ENCODE data around the gene USP38.
A peak's percentile ranks its signal among the peaks of the same experiment; 100 is the strongest.
"Not testable (repeated sequence)": the region's sequence is repeated elsewhere in the genome, so short reads cannot be mapped to it uniquely, and the experiment has no call there.

Gene USP38

DNA sequence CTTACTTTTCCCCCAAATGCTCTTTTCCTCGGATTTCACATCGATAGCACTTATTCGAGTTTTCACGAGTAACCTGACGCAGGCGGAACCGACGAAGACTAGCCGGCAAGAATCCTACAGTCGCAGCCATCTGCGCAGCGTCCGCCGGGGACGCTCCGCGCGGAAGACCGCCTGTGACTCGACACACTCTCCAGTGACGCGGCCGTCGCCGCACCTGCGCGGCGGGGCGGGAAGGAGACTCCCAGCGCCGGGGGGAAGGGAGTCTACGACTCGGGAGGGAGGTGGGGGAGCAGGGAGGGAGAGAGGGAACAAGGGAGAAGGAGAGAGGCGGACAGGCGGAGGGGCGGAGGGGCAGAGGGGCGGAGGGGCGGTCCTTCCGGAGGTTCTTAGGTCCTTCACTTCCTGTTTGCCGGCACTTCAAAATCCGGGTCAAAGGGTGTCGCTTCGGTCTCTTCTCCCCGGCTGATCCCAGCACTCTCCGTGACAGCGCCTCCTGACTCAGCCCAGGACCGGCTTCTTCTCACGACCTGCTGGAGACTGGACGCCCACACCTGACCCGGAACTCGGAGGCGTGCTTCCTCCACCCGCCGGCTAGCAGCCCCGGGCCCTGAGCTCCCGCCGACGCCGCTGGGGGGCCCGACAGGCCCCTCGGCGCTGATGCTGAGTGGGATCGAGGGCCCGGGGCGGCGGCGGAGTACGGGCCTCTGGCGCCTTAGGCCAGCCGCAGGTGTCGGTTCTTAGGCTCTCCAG is at the start of gene USP38:
TSS of gene USP38 (plus strand) at position 415 of the 750 bp plus-strand sequence. CDS start 534 bp downstream, outside the sequence.
- peak; percentile 89 for DNase-seq

GRCh38 chr4:143135358-143135757 is 49.4 kb upstream of the USP38 start:
- DNase-seq = no peak

GRCh38 chr4:143140696-143141095 is 44.0 kb upstream of the USP38 start:
- DNase-seq = no peak

DNA sequence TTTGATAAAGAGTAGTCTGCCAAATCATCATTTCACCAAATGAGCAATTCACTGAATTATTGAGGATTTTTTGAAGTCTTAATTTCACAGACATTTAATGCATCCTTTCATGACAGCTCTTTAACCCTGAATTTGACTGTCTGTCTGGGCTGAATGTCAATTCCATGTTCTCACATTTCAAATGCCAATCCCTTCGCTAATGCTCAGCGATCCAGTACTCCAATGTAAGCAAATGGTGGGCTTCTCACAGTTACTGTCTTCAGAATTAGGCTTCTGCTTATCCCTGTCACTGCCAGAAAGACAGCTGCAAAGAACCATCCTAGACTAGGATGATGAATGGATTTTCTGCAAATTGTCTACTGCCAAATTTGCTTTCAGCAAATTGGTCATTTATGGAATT is 36.2 kb upstream of the USP38 start:
- DNase-seq = no peak

DNA sequence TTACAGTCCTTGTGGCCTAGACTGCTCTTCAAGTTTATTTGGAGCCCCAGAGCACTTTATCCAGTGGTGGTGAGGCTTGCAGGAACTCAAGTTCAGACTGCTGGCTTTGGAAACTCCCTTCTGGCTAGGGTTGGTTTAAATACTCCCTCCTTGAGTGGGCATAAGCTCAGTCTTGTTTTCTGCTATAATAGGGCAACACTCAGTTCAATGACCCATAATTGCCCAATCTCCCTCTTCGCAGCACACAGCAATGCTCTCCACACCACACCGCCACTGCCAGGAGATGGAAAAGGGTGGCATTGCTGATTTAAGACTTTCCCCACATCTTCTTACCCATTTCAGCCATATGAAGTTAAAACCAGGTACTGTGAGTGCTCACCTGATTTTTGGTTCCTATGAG is 27.9 kb upstream of the USP38 start:
- no peak for DNase-seq

DNA sequence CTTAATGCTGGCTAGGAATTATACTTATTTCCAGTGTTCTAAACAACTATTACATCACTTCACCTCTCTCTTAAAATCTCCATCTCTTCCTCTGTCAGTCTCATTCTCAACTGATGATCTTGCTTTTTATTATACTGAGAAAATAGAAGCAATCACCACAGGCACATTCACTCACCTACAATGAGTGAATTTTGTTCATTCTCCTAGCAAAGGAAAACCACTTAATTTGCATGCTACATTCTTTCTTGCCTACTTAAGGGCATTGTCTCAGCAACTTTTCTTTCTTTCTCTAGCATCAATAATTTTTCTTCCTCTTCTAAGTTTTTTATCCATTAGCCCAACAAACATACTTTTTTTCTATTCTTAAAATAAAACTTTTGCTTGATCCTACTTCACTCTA is 21.1 kb upstream of the USP38 start:
- DNase-seq = no peak

DNA sequence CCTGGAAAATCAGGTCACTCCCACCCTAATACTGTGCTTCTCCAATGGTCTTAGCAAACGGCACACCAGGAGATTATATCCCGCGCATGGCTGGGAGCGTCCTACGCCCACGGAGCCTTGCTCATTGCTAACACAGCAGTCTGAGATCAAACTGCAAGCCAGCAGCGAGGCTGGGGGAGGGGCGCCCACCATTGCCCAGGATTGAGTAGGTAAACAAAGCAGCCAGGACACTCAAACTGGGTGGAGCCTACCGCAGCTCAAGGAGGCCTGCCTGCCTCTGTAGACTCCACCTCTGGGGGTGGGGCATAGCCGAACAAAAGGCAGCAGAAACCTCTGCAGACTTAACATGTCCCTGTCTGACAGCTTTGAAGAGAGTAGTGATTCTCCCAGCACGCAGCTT is 18.0 kb upstream of the USP38 start:
- DNase-seq = not testable (repeated sequence)

DNA sequence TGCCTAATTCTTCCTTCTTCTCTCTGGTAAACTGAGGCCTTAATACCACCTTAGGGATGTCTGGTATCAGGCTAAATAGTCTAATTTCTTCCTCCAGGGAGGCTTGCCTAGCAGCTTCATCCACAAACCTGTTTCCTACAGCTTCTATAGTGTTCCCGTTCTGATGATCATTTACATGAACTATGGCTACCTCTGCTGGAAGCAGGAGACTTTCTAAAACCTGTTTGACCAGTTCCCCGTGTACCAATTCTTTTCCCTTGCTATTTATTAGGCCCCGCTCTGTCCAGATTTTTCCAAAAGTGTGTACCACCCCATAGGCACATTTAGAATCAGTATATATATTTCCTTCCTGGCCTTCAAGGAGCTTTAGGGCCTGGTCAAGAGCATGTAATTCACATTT is 5.8 kb upstream of the USP38 start:
- DNase-seq = no peak

DNA sequence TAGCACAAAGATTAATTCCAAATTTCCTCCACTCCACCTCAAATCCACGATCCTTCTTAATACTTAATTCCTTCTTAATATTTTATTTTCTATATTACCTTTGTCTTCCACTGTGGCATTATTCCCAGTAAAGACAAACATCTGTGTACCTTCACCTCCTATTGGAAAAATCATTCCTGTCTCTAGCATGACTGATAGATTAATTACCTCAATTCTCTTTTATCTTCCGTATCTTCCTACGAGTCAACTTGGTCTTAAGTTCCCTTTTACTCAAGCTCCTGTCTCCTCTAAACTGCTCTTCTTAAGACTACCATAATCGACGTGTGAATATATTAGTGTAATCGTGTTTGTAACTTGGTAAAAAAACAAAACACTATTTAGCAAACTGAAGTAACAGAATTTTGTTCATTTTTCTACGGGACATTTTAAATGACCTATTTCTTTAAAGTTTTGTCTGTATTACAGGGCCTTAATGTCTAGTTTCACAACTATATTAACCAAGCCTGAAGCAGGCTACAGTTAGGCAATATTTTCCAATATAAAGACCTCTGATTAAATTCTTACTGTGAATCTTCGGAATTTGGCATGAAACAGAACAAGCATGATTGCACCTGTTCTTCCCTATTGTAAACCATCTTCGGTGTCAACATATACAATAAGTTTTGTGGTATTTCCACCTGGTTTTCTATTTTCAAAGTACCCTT is 1.1 kb upstream of the USP38 start:
- DNase-seq = no peak

- DNase-seq = peak; percentile 56
Measured at GRCh38 chr4:143184217-143184502, 557 bp upstream of the USP38 start.

DNA sequence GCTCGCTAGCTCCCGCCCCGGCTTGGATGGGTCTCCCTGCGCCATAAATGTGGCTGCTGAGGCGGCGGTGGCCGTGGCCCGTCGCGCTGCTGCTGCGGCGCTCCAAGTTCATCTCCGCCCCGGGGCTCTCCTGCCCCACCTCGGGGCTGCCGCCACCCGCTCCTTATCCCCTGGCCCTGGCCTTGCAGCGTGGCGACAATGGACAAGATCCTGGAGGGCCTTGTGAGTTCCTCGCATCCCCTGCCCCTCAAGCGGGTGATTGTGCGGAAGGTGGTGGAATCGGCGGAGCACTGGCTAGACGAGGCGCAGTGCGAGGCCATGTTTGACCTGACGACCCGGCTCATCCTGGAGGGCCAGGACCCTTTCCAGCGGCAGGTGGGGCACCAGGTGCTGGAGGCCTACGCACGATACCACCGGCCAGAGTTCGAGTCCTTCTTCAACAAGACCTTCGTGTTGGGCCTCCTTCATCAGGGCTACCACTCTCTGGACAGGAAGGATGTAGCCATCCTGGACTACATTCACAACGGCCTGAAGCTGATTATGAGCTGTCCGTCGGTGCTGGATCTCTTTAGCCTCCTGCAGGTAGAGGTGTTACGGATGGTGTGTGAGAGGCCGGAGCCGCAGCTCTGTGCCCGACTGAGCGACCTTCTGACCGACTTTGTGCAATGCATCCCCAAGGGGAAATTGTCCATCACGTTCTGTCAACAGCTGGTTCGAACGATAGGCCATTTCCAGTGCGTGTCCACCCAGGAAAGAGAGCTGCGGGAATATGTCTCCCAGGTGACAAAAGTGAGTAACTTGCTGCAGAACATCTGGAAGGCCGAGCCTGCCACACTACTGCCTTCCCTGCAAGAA is 763 bp downstream of the USP38 start:
- no peak for DNase-seq

- no peak for DNase-seq
Measured at GRCh38 chr4:143186212-143186611, 1.5 kb downstream of the USP38 start.

- DNase-seq = no peak
Measured at GRCh38 chr4:143186649-143187048, 1.9 kb downstream of the USP38 start.

DNA sequence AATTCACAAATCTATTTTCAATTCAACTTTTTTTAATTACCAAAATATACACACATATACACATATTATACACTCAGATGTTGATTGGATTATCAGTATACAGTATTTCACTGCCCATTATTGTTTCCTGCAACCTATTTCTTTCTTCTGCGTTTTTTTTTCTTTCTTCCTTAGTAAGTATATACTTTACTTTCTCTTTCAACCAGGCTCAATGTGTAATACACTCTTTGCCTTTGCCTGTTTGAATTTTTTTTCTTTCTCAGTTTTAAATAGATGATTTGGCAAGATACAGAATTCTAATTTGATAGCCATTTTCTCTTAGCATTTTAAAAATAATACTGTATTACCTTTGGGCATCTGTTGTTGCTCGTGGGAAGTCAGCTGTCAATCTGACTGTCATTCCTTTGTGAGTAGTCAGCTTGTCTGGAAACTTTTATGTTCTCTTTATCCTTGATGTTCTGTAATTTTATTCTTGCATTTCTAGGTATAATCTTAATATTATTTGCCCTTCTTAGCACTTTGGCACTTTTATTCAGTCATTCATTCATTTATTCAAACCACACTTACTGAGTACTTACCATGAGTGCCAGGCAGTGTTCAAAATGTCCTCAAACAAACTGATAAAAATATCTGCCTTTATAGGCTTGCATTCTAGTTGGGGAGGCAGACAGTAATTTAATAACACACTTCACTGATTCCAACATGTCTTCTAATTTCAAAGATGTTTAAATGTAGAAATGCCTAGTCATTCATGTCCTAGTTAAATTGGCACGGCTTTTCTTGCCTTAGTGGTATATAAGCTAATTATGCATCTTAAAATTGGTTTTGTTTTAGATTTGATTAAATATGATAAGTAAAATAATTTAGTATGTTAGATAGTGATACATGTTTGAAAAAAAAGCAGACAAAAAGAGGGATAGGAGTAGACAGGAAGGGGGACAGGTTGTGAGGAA is 3.7 kb downstream of the USP38 start:
- DNase-seq = no peak

- DNase-seq = no peak
Measured at GRCh38 chr4:143189528-143189927, 4.8 kb downstream of the USP38 start.

DNA sequence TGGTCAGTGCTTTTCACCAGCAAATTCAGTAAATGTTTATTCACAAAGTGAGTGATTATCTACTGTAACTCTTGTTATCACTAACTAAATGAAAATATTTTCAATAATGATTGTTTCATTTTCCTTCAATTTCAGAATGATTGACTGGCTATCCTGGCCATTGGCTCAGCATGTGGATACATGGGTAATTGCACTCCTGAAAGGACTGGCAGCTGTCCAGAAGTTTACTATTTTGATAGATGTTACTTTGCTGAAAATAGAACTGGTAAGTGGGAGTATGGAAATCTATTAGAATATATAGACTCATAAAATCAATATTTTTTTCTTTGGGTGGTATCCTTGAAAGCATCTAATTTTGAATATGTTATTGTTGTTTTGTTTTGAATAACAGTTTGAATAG is 10.9 kb downstream of the USP38 start:
- DNase-seq = no peak

DNA sequence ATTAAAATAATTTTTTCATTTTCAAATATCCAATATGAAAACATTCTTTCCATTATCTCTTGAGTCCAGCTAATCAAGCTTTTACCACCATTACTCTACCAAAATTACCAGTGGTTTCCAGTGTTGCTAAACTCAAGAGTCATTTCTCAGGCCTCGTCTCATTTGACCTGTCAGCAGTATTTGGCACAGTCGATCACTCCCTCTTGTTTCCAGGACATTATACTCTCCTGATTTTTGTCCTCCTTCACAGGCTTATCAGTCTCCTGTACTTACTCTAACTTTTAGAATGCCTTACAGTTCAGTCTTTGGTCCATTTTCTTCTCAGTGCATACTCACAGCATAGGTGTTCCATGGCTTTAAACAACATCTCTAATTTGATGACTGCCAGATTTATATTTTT is 11.6 kb downstream of the USP38 start:
- no peak for DNase-seq

DNA sequence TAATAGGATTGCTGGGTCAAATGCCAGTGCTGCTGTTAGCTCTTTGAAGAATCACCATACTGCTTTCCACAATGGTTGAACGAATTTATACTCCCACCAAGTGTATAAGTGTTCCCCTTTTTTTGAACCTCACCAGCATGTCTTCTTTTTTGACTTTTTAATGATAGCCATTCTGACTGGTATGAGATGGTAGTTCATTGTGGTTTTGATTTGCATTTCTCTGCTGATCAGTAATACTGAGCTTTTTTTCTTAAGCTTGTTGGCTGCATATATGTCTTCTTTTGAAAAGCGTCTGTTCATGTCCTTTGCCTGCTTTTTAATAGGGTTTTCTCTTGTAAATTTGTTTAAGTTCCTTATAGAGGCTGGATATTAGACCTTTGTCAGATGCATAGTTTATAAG is 14.8 kb downstream of the USP38 start:
- no peak for DNase-seq

GRCh38 chr4:143202824-143203223 is 18.1 kb downstream of the USP38 start:
- peak; percentile 8 for DNase-seq

GRCh38 chr4:143203577-143203976 is 18.9 kb downstream of the USP38 start:
- no peak for DNase-seq

DNA sequence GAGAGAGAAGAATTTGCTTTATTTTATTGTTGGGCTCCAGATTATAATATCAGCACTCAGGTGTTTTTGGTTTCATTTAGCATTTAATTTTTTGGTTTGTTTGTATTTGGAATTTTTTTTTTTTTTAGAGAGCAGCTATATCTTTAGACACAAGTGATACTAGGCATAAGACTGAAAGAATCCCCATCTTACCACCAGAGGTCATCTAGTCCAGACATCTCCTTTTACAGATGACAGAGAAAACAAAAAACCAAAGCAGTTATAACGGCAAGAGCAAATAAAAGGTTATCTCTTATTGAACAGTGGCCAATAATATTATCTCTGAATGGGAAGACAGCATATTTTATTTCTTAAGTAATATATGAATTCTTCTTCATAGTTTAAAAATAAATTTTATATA is 22.8 kb downstream of the USP38 start:
- DNase-seq = no peak

DNA sequence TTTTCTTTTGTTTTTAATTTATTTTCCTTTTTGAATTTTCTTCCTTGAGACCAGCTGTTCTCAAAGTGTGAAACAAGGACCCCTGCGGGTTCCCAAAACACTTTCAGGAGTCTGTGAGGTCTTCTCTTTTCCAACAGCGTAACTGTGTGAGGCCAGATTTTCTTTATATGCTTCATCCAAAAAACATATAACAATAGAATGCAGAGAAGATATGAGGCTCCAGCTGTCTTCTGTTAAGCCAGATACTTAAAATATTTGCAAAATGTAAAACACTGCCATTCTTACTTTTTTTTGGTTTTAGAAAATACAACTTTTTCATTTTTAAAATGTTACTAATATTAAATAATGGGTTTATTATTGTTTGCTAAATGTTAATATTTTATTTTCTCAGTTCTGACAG is 27.8 kb downstream of the USP38 start:
- no peak for DNase-seq

DNA sequence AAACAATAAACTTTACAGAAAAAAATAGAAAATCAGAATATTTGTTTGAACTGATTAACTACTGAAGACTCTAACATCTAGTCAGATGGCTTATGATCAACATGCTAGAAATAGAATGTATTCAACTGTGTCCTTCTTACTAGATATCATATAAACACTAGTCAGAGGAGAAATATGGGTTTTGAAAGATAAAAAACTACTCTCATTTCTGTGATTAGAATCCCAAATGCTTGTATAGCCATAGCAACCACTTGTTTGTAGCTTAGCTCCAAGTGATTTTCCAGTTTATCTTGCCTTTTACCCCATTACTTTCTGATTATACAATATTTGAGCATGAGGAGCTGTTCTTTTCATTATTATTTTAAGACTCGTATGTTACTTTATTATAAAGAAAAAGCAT is 31.2 kb downstream of the USP38 start:
- DNase-seq = no peak

All from NCI-H1694 treated with DMSO at 0.1 percent for 48 hours (cell line).